GM19467 (cell line): ENCODE measurements around the gene PCDHGA5.
"Not testable (repeated sequence)": the region's sequence is repeated elsewhere in the genome, so short reads cannot be mapped to it uniquely, and the experiment has no call there.

Experiments
- ATAC-seq: cut with Tn5 transposase; IDR thresholded peaks from one replicate; pipeline ENCODE4 v1.9.1; 2021; ENCODE audit warnings: mild to moderate bottlenecking, moderate library complexity; ENCODE audit not compliant: unreplicated experiment

The PCDHGA5 gene

DNA sequence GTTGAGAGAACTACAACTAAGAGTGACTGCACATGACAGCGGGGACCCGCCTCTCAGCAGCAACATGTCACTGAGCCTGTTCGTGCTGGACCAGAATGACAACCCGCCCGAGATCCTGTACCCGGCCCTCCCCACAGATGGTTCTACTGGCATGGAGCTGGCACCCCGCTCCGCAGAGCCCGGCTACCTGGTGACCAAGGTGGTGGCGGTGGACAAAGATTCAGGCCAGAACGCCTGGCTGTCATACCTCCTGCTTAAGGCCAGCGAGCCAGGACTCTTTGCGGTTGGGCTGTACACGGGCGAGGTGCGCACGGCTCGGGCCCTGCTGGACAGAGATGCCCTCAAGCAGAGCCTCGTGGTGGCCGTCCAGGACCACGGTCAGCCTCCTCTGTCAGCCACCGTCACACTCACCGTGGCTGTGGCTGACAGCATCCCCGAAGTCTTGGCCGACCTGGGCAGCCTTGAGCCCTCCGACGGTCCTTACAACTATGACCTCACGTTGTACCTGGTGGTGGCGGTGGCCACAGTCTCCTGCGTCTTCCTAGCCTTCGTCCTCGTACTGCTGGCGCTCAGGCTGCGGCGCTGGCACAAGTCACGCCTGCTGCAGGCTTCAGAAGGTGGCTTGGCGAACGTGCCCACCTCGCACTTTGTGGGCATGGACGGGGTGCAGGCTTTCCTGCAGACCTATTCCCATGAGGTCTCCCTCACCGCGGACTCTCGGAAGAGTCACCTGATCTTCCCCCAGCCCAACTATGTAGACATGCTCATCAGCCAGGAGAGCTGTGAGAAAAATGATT is 20.7 kb downstream of the PCDHGA5 start:
- no peak for ATAC-seq

DNA sequence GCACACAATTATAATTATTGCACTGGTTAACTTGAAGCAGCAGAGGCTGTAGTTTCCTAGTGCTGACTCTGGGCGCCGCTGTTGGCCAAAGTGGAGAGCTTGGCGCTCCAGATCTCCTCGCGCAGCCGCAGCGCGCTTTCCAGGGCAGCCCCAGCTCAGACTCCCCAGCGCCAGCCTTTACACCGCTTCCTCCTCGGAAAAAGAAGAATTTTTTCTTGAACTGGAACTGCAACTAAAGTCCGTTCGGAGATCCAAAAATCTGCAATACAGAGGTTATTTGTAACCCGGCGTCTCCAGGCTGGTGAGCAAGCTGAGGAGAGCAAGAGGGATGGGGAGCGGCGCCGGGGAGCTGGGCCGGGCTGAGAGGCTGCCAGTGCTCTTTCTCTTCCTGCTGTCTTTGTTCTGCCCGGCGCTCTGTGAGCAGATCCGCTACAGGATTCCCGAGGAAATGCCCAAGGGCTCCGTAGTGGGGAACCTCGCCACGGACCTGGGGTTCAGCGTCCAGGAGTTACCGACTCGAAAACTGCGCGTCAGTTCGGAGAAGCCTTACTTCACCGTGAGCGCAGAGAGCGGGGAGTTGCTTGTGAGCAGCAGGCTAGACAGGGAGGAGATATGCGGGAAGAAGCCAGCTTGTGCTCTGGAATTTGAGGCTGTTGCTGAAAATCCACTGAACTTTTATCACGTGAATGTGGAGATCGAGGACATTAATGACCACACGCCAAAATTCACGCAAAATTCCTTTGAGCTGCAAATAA is 23.8 kb downstream of the PCDHGA5 start, which contains the start of gene PCDHGB4:
PCDHGB4 (plus strand) TSS at position 142 of the 755 bp plus-strand sequence; CDS start at position 329, 187 bp downstream.
- not testable (repeated sequence) for ATAC-seq

DNA sequence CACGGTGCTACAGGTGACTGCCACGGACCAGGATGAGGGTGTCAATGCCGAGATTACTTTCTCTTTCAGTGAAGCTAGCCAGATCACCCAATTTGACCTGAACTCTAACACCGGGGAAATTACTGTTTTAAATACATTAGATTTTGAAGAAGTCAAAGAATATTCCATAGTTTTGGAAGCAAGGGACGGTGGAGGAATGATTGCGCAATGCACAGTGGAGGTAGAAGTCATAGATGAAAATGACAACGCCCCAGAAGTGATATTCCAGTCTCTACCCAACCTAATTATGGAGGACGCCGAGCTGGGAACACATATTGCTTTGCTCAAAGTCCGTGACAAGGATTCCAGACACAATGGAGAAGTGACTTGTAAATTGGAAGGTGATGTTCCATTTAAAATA is 24.7 kb downstream of the PCDHGA5 start:
- ATAC-seq: no peak

DNA sequence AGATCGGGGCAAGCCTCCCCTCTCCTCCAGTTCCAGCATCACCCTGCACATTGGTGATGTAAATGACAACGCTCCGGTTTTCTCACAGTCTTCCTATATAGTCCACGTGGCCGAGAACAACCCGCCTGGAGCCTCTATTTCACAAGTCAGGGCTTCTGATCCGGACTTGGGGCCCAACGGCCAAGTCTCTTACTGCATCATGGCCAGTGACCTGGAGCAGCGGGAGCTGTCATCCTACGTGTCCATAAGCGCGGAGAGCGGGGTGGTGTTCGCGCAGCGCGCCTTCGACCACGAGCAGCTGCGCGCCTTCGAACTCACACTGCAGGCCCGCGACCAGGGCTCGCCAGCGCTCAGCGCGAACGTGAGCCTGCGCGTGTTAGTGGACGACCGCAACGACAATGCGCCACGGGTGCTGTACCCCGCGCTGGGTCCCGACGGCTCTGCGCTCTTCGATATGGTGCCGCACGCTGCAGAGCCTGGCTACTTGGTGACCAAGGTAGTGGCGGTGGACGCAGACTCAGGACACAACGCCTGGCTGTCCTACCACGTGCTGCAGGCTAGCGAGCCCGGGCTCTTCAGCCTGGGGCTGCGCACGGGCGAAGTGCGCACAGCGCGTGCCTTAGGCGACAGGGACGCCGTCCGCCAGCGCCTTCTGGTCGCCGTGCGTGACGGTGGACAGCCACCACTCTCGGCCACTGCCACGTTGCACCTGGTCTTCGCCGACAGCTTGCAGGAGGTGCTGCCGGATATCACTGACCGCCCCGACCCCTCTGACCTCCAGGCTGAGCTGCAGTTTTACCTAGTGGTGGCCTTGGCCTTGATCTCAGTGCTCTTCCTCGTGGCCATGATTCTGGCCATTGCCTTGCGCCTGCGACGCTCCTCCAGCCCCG is 25.4 kb downstream of the PCDHGA5 start:
- no peak for ATAC-seq

DNA sequence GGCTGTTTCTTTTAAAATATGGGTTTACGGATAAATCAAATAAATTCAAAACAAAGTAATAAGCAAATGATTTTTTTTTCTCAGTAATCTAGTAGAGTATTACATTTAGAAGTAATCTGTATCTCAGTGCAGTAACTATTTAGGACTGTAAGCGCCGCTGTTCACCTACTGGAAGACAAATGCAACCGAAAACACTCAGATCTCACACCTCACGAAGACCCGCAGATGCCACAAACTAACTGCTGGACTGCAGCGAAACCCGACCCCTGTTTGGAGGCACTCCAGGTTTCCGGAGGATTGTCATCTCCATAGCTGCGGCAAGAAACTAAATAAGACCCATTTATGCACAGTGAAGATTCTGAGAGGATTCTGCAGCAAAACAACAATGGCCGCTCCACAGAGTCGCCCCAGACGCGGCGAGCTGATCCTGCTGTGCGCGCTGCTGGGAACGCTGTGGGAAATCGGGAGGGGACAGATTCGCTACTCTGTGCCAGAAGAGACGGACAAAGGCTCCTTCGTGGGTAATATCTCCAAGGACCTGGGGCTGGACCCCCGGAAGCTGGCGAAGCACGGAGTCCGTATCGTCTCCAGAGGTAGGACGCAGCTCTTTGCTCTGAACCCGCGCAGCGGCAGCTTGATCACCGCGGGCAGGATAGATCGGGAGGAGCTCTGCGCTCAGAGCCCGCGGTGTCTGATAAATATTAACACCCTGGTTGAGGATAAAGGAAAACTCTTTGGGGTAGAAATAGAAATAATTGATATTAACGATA is 28.7 kb downstream of the PCDHGA5 start, which contains the start of gene PCDHGA8:
PCDHGA8 (plus strand) TSS at position 205 of the 770 bp plus-strand sequence; CDS start at position 386, 181 bp downstream.
- ATAC-seq: no peak

DNA sequence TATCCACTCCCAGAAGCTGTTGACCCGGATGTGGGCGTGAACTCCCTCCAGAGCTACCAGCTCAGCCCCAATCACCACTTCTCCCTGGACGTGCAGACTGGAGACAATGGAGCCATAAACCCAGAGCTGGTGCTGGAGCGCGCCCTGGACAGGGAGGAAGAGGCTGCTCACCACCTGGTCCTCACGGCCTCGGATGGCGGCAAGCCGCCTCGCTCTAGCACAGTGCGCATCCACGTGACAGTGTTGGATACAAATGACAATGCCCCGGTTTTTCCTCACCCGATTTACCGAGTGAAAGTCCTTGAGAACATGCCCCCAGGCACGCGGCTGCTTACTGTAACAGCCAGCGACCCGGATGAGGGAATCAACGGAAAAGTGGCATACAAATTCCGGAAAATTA is 29.3 kb downstream of the PCDHGA5 start:
- no peak for ATAC-seq

DNA sequence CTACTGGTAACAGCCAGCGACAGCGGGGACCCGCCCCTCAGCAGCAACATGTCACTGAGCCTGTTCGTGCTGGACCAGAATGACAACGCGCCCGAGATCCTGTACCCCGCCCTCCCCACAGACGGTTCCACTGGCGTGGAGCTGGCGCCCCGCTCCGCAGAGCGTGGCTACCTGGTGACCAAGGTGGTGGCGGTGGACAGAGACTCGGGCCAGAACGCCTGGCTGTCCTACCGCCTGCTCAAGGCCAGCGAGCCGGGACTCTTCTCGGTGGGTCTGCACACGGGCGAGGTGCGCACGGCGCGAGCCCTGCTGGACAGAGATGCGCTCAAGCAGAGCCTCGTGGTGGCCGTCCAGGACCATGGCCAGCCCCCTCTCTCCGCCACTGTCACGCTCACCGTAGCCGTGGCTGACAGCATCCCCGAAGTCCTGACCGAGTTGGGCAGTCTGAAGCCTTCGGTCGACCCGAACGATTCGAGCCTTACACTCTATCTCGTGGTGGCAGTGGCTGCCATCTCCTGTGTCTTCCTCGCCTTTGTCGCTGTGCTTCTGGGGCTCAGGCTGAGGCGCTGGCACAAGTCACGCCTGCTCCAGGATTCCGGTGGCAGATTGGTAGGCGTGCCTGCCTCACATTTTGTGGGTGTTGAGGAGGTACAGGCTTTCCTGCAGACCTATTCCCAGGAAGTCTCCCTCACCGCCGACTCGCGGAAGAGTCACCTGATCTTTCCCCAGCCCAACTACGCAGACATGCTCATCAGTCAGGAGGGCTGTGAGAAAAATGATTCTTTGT is 30.6 kb downstream of the PCDHGA5 start:
- ATAC-seq: not testable (repeated sequence)

DNA sequence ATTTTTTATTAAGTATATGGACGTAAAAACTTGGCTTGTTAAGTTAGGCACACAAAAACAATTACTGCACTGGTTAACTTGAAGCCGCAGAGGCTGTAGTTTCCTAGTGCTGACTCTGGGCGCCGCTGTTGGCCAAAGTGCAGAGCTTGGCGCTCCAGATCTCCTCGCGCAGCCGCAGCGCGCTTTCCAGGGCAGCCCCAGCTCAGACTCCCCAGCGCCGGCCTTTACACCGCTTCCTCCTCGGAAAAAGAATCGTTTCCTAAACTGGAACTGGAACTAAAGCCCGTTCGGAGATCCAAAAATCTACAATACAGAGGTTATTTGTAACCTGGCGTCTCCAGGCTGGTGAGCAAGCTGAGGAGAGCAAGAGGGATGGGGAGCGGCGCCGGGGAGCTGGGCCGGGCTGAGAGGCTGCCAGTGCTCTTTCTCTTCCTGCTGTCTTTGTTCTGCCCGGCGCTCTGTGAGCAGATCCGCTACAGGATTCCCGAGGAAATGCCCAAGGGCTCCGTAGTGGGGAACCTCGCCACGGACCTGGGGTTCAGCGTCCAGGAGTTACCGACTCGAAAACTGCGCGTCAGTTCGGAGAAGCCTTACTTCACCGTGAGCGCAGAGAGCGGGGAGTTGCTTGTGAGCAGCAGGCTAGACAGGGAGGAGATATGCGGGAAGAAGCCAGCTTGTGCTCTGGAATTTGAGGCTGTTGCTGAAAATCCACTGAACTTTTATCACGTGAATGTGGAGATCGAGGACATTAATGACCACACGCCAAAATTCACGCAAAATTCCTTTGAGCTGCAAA is 34.0 kb downstream of the PCDHGA5 start, which contains the start of gene PCDHGB5:
PCDHGB5 (plus strand) TSS at position 192 of the 796 bp plus-strand sequence; CDS start at position 373, 181 bp downstream.
- not testable (repeated sequence) for ATAC-seq

DNA sequence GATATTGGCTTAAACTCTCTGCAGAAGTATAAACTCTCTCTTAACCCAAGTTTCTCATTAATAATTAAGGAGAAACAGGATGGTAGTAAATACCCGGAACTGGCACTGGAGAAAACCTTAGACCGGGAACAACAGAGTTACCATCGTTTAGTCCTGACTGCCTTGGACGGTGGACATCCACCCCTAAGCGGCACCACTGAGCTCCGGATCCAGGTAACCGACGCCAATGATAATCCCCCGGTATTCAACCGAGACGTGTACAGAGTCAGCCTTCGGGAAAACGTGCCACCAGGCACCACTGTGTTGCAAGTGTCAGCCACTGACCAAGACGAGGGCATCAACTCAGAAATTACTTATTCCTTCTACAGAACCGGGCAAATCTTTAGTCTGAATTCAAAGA is 34.6 kb downstream of the PCDHGA5 start:
- no peak for ATAC-seq

DNA sequence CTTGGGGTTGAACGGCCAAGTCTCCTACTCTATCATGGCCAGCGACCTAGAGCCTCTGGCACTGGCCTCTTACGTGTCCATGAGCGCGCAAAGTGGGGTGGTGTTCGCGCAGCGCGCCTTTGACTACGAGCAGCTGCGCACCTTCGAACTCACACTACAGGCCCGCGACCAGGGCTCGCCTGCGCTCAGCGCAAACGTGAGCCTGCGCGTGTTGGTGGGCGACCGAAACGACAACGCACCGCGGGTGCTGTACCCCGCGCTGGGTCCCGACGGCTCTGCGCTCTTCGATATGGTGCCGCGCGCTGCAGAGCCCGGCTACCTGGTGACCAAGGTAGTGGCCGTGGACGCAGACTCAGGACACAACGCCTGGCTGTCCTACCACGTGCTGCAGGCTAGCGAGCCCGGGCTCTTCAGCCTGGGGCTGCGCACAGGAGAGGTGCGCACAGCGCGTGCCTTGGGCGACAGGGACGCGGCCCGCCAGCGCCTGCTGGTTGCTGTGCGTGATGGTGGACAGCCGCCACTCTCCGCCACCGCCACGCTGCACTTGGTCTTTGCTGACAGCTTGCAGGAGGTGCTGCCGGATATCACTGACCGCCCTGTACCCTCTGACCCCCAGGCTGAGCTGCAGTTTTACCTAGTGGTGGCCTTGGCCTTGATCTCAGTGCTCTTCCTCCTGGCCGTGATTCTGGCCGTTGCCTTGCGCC is 35.7 kb downstream of the PCDHGA5 start:
- ATAC-seq: no peak

DNA sequence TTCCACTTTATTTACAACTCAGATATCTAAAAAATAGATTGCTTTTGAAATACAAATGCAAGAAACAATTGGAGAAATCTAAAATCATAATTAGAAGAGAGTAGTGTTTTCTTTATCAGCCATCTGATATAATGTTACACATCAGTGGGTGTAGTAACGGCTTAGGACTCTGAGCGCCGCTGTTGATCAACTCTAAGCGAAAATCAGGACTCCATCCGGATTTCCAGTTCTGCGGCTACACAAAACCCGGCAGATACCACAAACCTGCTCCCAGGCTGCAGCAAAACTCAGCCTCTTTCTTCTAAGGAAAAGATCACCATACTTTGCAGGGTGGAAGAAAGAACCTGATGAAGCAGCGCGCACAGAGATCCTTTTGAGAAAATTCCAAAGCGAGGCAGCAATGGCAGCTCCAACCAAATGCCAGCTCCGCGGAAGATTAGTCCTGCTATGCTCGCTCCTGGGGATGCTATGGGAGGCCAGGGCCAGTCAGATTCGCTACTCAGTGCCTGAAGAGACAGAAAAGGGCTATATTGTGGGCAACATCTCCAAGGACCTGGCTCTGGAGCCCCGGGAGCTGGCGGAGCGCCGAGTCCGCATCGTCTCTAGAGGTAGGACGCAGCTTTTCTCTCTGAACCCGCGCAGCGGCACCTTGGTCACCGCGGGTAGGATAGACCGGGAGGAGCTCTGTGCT is 38.7 kb downstream of the PCDHGA5 start, which contains the start of gene PCDHGA9:
PCDHGA9 (plus strand) TSS at position 226 of the 691 bp plus-strand sequence; CDS start at position 401, 175 bp downstream.
- ATAC-seq: no peak

DNA sequence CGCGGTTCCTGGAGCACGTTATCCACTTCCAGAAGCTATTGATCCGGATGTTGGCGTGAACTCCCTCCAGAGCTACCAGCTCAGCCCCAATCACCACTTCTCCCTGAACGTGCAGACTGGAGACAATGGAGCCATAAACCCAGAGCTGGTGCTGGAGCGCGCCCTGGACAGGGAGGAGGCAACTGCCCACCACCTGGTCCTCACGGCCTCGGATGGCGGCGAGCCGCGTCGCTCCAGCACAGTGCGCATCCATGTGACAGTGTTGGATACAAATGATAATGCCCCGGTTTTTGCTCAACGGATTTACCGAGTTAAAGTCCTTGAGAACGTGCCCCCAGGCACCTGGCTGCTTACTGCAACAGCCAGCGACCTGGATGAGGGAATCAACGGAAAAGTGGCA is 39.4 kb downstream of the PCDHGA5 start:
- ATAC-seq: no peak

DNA sequence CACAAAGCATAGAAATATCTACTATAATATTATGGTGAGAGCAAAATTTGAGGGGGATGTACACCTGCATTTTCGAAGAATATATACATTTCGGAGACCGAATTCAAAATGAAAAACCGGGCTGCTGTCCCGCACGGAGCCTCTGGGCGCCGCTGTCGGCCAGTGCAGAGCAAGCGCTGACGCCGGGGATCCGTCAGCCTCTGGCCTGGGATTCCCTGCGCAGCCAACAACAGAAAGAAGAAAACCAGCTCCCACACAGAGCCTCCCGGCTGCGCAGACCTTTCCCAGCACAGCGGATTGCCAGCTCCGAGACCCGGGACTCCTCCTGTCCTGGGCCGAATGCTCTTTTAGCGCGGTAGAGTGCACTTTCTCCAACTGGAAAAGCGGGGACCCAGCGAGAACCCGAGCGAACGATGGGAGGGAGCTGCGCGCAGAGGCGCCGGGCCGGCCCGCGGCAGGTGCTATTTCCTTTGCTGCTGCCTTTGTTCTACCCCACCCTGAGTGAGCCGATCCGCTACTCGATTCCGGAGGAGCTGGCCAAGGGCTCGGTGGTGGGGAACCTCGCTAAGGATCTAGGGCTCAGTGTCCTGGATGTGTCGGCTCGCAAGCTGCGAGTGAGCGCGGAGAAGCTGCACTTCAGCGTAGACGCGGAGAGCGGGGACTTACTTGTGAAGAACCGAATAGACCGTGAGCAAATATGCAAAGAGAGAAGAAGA is 44.0 kb downstream of the PCDHGA5 start, which contains the start of gene PCDHGB6:
PCDHGB6 (plus strand) TSS at position 232 of the 716 bp plus-strand sequence; CDS start at position 414, 182 bp downstream.
- not testable (repeated sequence) for ATAC-seq

DNA sequence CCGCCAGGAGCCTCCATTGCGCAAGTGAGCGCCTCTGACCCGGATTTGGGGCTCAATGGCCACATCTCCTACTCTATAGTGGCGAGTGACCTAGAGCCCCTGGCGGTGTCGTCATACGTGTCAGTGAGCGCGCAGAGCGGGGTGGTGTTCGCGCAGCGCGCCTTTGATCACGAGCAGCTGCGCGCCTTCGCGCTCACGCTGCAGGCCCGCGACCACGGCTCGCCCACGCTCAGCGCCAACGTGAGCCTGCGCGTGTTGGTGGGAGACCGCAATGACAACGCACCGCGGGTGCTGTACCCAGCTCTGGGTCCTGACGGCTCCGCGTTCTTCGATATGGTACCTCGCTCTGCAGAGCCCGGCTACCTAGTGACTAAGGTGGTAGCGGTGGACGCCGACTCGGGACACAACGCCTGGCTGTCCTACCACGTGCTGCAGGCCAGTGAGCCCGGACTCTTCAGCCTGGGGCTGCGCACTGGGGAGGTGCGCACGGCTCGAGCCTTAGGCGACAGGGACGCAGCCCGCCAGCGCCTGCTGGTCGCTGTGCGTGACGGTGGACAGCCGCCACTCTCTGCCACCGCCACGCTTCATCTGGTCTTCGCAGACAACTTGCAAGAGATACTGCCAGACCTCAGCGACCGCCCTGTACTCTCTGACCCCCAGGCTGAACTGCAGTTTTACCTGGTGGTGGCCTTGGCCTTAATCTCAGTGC is 45.8 kb downstream of the PCDHGA5 start:
- ATAC-seq: no peak

DNA sequence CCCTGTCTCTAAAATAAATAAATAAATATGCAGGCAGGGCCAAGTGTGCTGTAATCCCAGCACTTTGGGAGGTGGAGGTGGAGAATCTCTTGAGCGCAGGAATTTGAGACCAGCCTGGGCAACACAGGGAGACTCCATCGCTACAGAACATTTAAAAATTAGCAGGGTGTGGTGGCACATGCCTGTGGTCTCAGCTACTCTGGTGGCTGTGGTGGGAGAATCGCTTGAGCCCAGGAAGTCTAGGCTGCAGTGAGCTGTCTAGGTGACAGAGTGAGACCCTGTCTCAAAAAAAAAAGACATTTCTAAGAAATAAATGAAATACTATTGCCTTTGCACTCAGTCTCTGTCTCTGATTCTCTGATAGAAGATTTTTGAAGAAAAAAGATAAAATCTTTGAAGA is 47.6 kb downstream of the PCDHGA5 start:
- ATAC-seq: no peak
